ENCODE results near the gene CXXC1. TPM values are rescaled to one million over a fixed set of nuclear protein-coding genes. Genes with fewer than 3 reads are reported as not detected.

The CXXC1 gene
- total RNA-seq, 1 donor from 2014 or later = 80.2 TPM

GRCh38 chr18:50240080-50240563, 47.4 kb downstream of the CXXC1 start:
- no peak overlapping the region for H3K27ac Mint-ChIP-seq

GRCh38 chr18:50232419-50232818, 55.1 kb downstream of the CXXC1 start:
- no peak for TF ChIP-seq CTCF (IDR thresholded peaks at IDR 0.05; ENCODE audit: unreplicated experiment)
- Mint-ChIP-seq H3K4me3 (no peak overlapping the region), H3K36me3 (no peaks in the 10 kb centered on the region), H3K9me3 (peaks cover 6% of the 10 kb centered on the region), H3K27ac (no peak overlapping the region), H3K27me3 (ENCODE audit: low read depth) (no peaks in the 10 kb centered on the region), H3K4me1 (peaks cover 11% of the 10 kb centered on the region)
- no peak for DNase-seq (ENCODE audit: low spot score in 2 of 2, unreplicated experiment in 2 of 2)

More at GRCh38 chr18:50240080-50240563, 47.4 kb downstream of the CXXC1 start:
- no peak for TF ChIP-seq CTCF (IDR thresholded peaks at IDR 0.05; ENCODE audit: unreplicated experiment)
- no peak overlapping the region for H3K4me3 Mint-ChIP-seq
- no peak for DNase-seq (ENCODE audit: low spot score in 2 of 2, unreplicated experiment in 2 of 2)
- no peaks in the 10 kb centered on the region for H3K4me1 Mint-ChIP-seq
- H3K27me3 Mint-ChIP-seq (ENCODE audit: low read depth) = no peaks in the 10 kb centered on the region
- peaks cover 48% of the 10 kb centered on the region for H3K9me3 Mint-ChIP-seq
- H3K36me3 Mint-ChIP-seq = peaks cover 5% of the 10 kb centered on the region

Other genes starting within 250 kb of the CXXC1 start
- 15.1 to 15.6 TPM (median 15.1 TPM) in 3 replicates for gene MYO5B, start 92.5 kb downstream of the CXXC1 start, total RNA-seq
- 0.44 to 0.70 TPM (median 0.65 TPM) in 3 replicates for gene CFAP53, start 21.2 kb downstream of the CXXC1 start, total RNA-seq
- 87.2 to 93.0 TPM (median 88.2 TPM) in 3 replicates for gene MBD1, start 6.2 kb downstream of the CXXC1 start, total RNA-seq
- gene SKA1, start 87.4 kb upstream of the CXXC1 start, total RNA-seq = 5.0 to 5.9 TPM (median 5.5 TPM) in 3 replicates